ENCODE measurements around the gene ENPP4. TPM values are rescaled to one million over a fixed set of nuclear protein-coding genes. Genes with fewer than 3 reads are reported as not detected.

Gene ENPP4
- total RNA-seq, 1 experiment from 2014 or later: 1.9 TPM

Other genes with a start within 250 kb of the ENPP4 start
- not detected in 2 replicates for gene CLIC5, start 114.1 kb upstream of the ENPP4 start, total RNA-seq (2014; rRNA removed)
- 1.3 and 2.2 TPM in 2 replicates for gene ENPP5, start 41.0 kb downstream of the ENPP4 start, total RNA-seq (2014; rRNA removed)

Data from LHCN-M2 (cell line).